ENCODE results near the gene COX4I1. TPM values are rescaled to one million over a fixed set of nuclear protein-coding genes. Genes with fewer than 3 reads are reported as not detected.

COX4I1 gene
- total RNA-seq, 1 donor from 2014 or later = 459 TPM

GRCh38 chr16:85781156-85781555, 18.3 kb upstream of the COX4I1 start:
- Histone ChIP-seq H3K4me2 (ENCODE audit: low read length) (no peak overlapping the region), H3K27ac (ENCODE audit: low read depth, low read length) (no peak overlapping the region), H2AFZ (ENCODE audit: low read depth, low read length) (no peak overlapping the region), H3K9ac (ENCODE audit: low read length) (no peak overlapping the region), H3K36me3 (ENCODE audit: insufficient read depth, low read length) (peaks cover 38% of the 10 kb centered on the region), H3K9me3 (ENCODE audit: insufficient read depth, low read depth, low read length) (no peaks in the 10 kb centered on the region), H3K27me3 (ENCODE audit: insufficient read depth, low read length) (no peaks in the 10 kb centered on the region), H3K4me1 (ENCODE audit: insufficient read depth, low read length) (peaks cover 16% of the 10 kb centered on the region), H3K4me3 (ENCODE audit: insufficient read depth, low read depth, low read length) (no peak overlapping the region), H3K79me2 (ENCODE audit: insufficient read depth, low read length) (peaks cover 44% of the 10 kb centered on the region), H4K20me1 (ENCODE audit: insufficient read depth, low read length) (peaks cover 71% of the 10 kb centered on the region)
- H3K36me3 Mint-ChIP-seq (ENCODE audit: low read depth, unreplicated experiment) = peaks cover 13% of the 10 kb centered on the region
- no peaks in the 10 kb centered on the region for H3K27me3 Mint-ChIP-seq (ENCODE audit: low read depth, unreplicated experiment)
- H3K9me3 Mint-ChIP-seq (ENCODE audit: unreplicated experiment) = no peaks in the 10 kb centered on the region
- FAIRE-seq = no peak
- no peak overlapping the region for H3K27ac Mint-ChIP-seq (ENCODE audit: unreplicated experiment)
- H3K4me3 Mint-ChIP-seq (ENCODE audit: unreplicated experiment) = no peak overlapping the region
- DNase-seq (ENCODE audit: low read depth) = no peak
- TF ChIP-seq CTCF (IDR thresholded peaks at IDR 0.05; ENCODE audit: insufficient read depth, low read depth, low read length) (no peak), EZH2 (IDR thresholded peaks at IDR 0.05; ENCODE audit: insufficient read depth, low read length) (no peak)
- peaks cover 15% of the 10 kb centered on the region for H3K4me1 Mint-ChIP-seq (ENCODE audit: low read depth, unreplicated experiment)

GRCh38 chr16:85781695-85782370, 17.7 kb upstream of the COX4I1 start:
- peak; percentile 74 for DNase-seq (ENCODE audit: low read depth)
- Histone ChIP-seq H3K79me2 (ENCODE audit: insufficient read depth, low read length) (peaks cover 51% of the 10 kb centered on the region), H3K27me3 (ENCODE audit: insufficient read depth, low read length) (no peaks in the 10 kb centered on the region), H3K4me1 (ENCODE audit: insufficient read depth, low read length) (peaks cover 16% of the 10 kb centered on the region), H4K20me1 (ENCODE audit: insufficient read depth, low read length) (peaks cover 78% of the 10 kb centered on the region), H3K9me3 (ENCODE audit: insufficient read depth, low read depth, low read length) (no peaks in the 10 kb centered on the region), H3K9ac (ENCODE audit: low read length) (no peak overlapping the region), H3K36me3 (ENCODE audit: insufficient read depth, low read length) (peaks cover 39% of the 10 kb centered on the region), H3K4me3 (ENCODE audit: insufficient read depth, low read depth, low read length) (no peak overlapping the region), H3K27ac (ENCODE audit: low read depth, low read length) (no peak overlapping the region), H2AFZ (ENCODE audit: low read depth, low read length) (no peak overlapping the region), H3K4me2 (ENCODE audit: low read length) (no peak overlapping the region)
- Mint-ChIP-seq H3K36me3 (ENCODE audit: low read depth, unreplicated experiment) (peaks cover 15% of the 10 kb centered on the region), H3K27me3 (ENCODE audit: low read depth, unreplicated experiment) (no peaks in the 10 kb centered on the region), H3K9me3 (ENCODE audit: unreplicated experiment) (no peaks in the 10 kb centered on the region), H3K4me1 (ENCODE audit: low read depth, unreplicated experiment) (peaks cover 15% of the 10 kb centered on the region), H3K4me3 (ENCODE audit: unreplicated experiment) (no peak overlapping the region), H3K27ac (ENCODE audit: unreplicated experiment) (no peak overlapping the region)
- FAIRE-seq = no peak
- TF ChIP-seq EZH2 (IDR thresholded peaks at IDR 0.05; ENCODE audit: insufficient read depth, low read length) = no peak
- TF ChIP-seq CTCF (IDR thresholded peaks at IDR 0.05; ENCODE audit: insufficient read depth, low read depth, low read length) = no peak

- no peak for TF ChIP-seq CTCF (IDR thresholded peaks at IDR 0.05; ENCODE audit: insufficient read depth, low read depth, low read length)
- TF ChIP-seq EZH2 (IDR thresholded peaks at IDR 0.05; ENCODE audit: insufficient read depth, low read length) = no peak
- Histone ChIP-seq H3K4me2 (ENCODE audit: low read length) (no peak overlapping the region), H3K27ac (ENCODE audit: low read depth, low read length) (no peak overlapping the region), H3K27me3 (ENCODE audit: insufficient read depth, low read length) (no peaks in the 10 kb centered on the region), H3K4me3 (ENCODE audit: insufficient read depth, low read depth, low read length) (no peak overlapping the region), H3K79me2 (ENCODE audit: insufficient read depth, low read length) (peaks cover 57% of the 10 kb centered on the region), H3K9ac (ENCODE audit: low read length) (no peak overlapping the region), H4K20me1 (ENCODE audit: insufficient read depth, low read length) (peaks cover 82% of the 10 kb centered on the region), H3K36me3 (ENCODE audit: insufficient read depth, low read length) (peaks cover 41% of the 10 kb centered on the region), H3K9me3 (ENCODE audit: insufficient read depth, low read depth, low read length) (no peaks in the 10 kb centered on the region), H2AFZ (ENCODE audit: low read depth, low read length) (no peak overlapping the region), H3K4me1 (ENCODE audit: insufficient read depth, low read length) (peaks cover 14% of the 10 kb centered on the region)
- FAIRE-seq (no peak), DNase-seq (ENCODE audit: low read depth) (peak; percentile 40)
- Mint-ChIP-seq H3K4me3 (ENCODE audit: unreplicated experiment) (no peak overlapping the region), H3K27me3 (ENCODE audit: low read depth, unreplicated experiment) (no peaks in the 10 kb centered on the region), H3K9me3 (ENCODE audit: unreplicated experiment) (no peaks in the 10 kb centered on the region), H3K27ac (ENCODE audit: unreplicated experiment) (no peak overlapping the region), H3K36me3 (ENCODE audit: low read depth, unreplicated experiment) (peaks cover 15% of the 10 kb centered on the region), H3K4me1 (ENCODE audit: low read depth, unreplicated experiment) (peaks cover 15% of the 10 kb centered on the region)
These were observed 17.0 kb upstream of the COX4I1 start for GRCh38 chr16:85782451-85782850.

Measured in astrocyte (in vitro differentiated cells and primary cell).